Osteocyte (in vitro differentiated cells): ENCODE results near the gene ARHGDIA. TPM values are rescaled to one million over a fixed set of nuclear protein-coding genes. Genes with fewer than 3 reads are reported as not detected.

ENCODE experiments used
- DNase-seq: peaks from one replicate; pipeline ENCODE4 v3.0.0; 2021; ENCODE audit warnings: mixed read lengths; ENCODE audit not compliant: unreplicated experiment; ENCODE audit errors: extremely low spot score
- H3K27ac Mint-ChIP-seq: one replicate; pipeline ENCODE4 v1.8.0; 2021; ENCODE audit warnings: mild to moderate bottlenecking, mixed read lengths; ENCODE audit not compliant: unreplicated experiment
- H3K27me3 Mint-ChIP-seq: one replicate; pipeline ENCODE4 v1.8.0; 2021; ENCODE audit warnings: mixed read lengths; ENCODE audit not compliant: unreplicated experiment
- H3K36me3 Mint-ChIP-seq: one replicate; pipeline ENCODE4 v1.8.0; 2021; ENCODE audit warnings: mixed read lengths; ENCODE audit not compliant: unreplicated experiment
- H3K4me1 Mint-ChIP-seq: one replicate; pipeline ENCODE4 v1.8.0; 2021; ENCODE audit warnings: mixed read lengths; ENCODE audit not compliant: unreplicated experiment
- H3K4me3 Mint-ChIP-seq: one replicate; pipeline ENCODE4 v1.8.0; 2021; ENCODE audit warnings: mild to moderate bottlenecking, moderate library complexity, mixed read lengths; ENCODE audit not compliant: unreplicated experiment
- H3K9me3 Mint-ChIP-seq: one replicate; pipeline ENCODE4 v1.8.0; 2021; ENCODE audit warnings: mixed read lengths; ENCODE audit not compliant: unreplicated experiment
- total RNA-seq: library from RNA; stranded (reverse); gene quantifications from 2 replicates; pipeline ENCODE4 v1.2.1, GENCODE V29; 2021
- TF ChIP-seq, protein P1 (sequence below): fragments of 200-600 bp; sonication (generic); IDR thresholded peaks from 2 replicates; pipeline ENCODE4 v1.5.0; 2021; ENCODE audit warnings: antibody characterized with exemption, mild to moderate bottlenecking, moderate library complexity

ARHGDIA gene
- total RNA-seq, 1 donor from 2014 or later = 433 TPM

DNA sequence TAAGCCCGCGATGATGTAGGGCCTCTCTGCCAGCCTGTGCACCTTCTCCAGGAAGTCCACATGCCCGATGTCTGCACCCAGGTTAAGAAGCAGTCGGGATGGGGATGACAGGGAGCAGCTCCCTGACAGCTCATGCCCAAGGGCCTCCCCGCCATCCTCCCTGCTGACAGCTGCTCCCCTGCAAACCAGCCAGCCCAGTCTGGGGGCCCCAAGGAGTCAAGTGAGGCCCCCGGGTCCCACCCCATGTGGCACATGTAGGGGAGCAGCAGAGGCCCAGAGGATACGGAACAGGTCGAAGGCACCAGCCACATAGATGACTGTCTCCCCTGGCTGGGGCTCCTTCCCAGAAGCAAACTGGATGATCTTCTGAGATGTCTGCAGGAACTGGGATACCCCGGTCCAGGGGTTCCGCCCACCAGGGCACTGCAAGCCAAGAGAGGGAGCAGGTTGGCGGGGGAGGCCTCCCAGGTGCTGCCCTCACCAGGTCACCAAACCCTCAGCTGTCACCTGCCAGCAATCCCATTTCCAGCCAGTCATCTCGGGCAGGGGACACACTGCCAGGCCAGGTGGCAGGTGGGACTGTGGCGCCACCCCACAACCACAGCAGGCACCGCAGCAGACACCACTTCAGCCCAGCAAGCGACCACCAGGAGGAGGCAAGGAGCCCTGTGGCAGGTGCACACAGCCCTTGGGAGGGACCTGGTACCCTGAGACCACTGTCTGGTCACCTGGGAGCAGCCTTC is 35.5 kb upstream of the ARHGDIA start:
- Mint-ChIP-seq H3K4me3 (no peak overlapping the region), H3K27me3 (no peaks in the 10 kb centered on the region), H3K36me3 (peaks cover 5% of the 10 kb centered on the region), H3K27ac (no peak overlapping the region), H3K4me1 (peaks cover 7% of the 10 kb centered on the region), H3K9me3 (no peaks in the 10 kb centered on the region)
- TF ChIP-seq, protein P1, sequence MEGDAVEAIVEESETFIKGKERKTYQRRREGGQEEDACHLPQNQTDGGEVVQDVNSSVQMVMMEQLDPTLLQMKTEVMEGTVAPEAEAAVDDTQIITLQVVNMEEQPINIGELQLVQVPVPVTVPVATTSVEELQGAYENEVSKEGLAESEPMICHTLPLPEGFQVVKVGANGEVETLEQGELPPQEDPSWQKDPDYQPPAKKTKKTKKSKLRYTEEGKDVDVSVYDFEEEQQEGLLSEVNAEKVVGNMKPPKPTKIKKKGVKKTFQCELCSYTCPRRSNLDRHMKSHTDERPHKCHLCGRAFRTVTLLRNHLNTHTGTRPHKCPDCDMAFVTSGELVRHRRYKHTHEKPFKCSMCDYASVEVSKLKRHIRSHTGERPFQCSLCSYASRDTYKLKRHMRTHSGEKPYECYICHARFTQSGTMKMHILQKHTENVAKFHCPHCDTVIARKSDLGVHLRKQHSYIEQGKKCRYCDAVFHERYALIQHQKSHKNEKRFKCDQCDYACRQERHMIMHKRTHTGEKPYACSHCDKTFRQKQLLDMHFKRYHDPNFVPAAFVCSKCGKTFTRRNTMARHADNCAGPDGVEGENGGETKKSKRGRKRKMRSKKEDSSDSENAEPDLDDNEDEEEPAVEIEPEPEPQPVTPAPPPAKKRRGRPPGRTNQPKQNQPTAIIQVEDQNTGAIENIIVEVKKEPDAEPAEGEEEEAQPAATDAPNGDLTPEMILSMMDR = no peak
- no peak for DNase-seq

DNA sequence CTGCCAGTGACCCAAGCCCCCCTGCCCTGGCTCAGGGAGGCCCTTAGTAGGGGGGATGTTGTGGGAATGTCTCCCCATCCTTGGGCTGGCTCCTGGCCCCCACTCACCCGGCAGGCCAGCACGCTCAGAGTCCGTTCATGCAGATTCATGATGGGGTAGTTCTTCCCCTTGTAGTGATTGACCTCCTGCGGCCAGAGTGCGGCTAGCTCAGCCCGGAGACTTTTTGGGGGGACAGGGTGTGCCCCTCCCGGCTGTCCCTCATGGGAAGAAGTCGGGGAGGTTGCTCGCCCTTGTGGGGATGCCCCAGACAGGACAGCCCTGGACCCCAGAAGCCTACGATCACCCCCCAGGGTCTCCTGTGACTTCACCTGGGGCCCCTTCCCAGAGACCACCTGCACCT is 34.9 kb upstream of the ARHGDIA start:
- no peaks in the 10 kb centered on the region for H3K9me3 Mint-ChIP-seq
- H3K36me3 Mint-ChIP-seq = peaks cover 5% of the 10 kb centered on the region
- H3K4me3 Mint-ChIP-seq = no peak overlapping the region
- TF ChIP-seq, protein P1 = no peak
- no peaks in the 10 kb centered on the region for H3K27me3 Mint-ChIP-seq
- DNase-seq = no peak
- H3K4me1 Mint-ChIP-seq = peaks cover 8% of the 10 kb centered on the region
- H3K27ac Mint-ChIP-seq = no peak overlapping the region

DNA sequence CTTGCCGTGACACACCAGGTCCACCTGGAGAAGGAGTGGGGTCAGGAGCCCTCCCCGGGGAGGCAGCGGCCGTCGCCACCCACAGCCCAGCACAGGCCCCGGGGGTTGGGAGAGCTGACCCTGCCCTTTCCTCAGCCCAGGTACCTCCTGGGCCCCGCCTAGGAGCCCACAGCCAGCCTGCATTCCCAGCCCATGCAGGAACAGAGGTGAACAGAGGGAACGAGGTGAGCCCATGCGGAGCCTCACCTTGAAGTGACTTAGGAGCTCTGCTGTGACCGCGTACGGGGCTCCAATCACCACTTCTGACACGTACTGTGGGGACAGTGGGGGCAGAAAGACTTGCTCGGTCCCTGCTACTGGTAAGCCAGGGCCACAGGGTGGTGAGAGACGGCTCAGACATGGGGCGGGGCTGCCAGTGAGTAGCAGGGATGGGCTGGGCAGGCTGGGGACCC is 34.3 kb upstream of the ARHGDIA start:
- H3K27me3 Mint-ChIP-seq = no peaks in the 10 kb centered on the region
- peaks cover 5% of the 10 kb centered on the region for H3K36me3 Mint-ChIP-seq
- no peak overlapping the region for H3K4me3 Mint-ChIP-seq
- no peak for DNase-seq
- H3K4me1 Mint-ChIP-seq = peaks cover 8% of the 10 kb centered on the region
- H3K27ac Mint-ChIP-seq = no peak overlapping the region
- H3K9me3 Mint-ChIP-seq = no peaks in the 10 kb centered on the region
- TF ChIP-seq, protein P1 = no peak

DNA sequence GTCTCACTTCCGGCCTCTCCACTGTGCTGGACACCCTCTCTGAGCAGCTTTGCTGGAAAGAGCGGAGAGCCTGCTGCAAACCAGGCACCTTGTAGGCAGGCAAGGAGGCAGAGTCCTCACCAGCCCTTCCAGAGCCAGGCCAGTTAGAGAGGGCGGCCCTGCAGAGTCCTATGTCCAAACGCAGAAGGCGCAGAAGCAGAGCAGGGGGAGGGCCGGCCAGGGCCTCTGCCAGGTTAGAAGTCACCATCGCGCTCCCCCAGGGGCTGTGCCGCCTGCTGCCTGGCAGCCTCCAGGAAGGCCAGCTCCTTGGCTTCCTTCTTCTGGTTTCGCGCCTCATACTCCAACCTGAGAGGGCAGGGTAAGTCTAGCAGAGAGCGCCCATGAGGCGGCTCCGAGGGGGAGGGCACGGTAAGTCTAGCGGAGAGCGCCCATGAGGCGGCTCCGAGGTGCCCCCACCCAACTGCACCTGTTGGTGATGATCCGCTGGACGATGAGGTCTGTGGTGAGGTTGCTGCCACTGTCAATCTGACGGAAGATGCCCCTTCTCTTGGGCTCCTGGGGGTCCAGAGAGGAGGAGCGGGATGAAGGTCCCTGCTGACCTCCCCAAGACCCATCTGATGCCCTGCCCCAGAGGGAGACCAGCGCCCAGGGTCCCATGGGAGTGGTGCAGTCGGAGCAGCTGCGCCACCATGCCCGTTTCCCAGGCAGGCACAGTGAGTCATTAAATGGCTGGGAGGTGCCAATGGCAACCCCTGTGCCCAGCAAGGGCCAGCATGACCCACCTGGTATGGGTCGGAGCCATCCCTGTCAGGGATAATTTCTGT is 33.7 kb upstream of the ARHGDIA start:
- Mint-ChIP-seq H3K36me3 (peaks cover 9% of the 10 kb centered on the region), H3K4me1 (peaks cover 10% of the 10 kb centered on the region), H3K4me3 (no peak overlapping the region), H3K27ac (no peak overlapping the region), H3K9me3 (no peaks in the 10 kb centered on the region), H3K27me3 (no peaks in the 10 kb centered on the region)
- TF ChIP-seq, protein P1 = no peak
- DNase-seq = no peak
